ENCODE measurements around the gene LIFR.

DNA sequence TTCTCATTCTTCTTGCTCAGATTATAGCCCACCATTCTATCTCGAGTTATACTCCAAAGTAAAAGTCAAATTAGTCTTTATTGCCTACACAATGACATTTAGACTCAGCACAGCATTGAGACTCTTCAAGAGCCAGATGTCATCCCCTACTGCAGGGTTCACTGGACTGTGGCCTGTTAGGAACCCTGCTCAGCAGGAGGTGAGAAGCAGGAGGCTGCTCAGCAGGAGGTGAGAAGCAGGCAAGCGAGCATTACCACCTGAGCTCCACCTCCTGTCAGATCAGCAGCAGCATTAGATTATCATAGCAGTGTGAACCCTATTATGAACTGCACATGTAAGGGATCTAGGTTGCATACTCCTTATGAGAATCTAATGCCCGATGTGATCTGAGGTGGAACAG is 12.7 kb upstream of the LIFR start:
- TF ChIP-seq, protein P1, sequence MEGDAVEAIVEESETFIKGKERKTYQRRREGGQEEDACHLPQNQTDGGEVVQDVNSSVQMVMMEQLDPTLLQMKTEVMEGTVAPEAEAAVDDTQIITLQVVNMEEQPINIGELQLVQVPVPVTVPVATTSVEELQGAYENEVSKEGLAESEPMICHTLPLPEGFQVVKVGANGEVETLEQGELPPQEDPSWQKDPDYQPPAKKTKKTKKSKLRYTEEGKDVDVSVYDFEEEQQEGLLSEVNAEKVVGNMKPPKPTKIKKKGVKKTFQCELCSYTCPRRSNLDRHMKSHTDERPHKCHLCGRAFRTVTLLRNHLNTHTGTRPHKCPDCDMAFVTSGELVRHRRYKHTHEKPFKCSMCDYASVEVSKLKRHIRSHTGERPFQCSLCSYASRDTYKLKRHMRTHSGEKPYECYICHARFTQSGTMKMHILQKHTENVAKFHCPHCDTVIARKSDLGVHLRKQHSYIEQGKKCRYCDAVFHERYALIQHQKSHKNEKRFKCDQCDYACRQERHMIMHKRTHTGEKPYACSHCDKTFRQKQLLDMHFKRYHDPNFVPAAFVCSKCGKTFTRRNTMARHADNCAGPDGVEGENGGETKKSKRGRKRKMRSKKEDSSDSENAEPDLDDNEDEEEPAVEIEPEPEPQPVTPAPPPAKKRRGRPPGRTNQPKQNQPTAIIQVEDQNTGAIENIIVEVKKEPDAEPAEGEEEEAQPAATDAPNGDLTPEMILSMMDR (IDR thresholded peaks at IDR 0.05; ENCODE audit: borderline replicate concordance, extremely low read depth, low read length, poor library complexity, severe bottlenecking) = no peak
- no peak for TF ChIP-seq EZH2 (IDR thresholded peaks at IDR 0.05; ENCODE audit: borderline replicate concordance, low read depth, low read length, severe bottlenecking)

Measured in DND-41 (cell line).